Posterior vena cava (tissue), 2 donors: ENCODE data around the gene ZFHX2. TPM values are rescaled to one million over a fixed set of nuclear protein-coding genes. Genes with fewer than 3 reads are reported as not detected.

ENCODE experiments used
- DNase-seq: peaks from one replicate; pipeline ENCODE4 v3.0.0-alpha.2; 2020; ENCODE audit warnings: low spot score
- intact Hi-C, 2 donors: fragments of 100-400 bp; cut with DNase I; formaldehyde crosslinking; loops; one replicate each; pipeline versions ENCODE4 v1.14.1 to v1.14.2; 2022 to 2023
- total RNA-seq, 2 donors: library from RNA; stranded (reverse); fragmentation: NEBNext Ultra II Directional; extraction: Animal tissue kit (Norgen Biotek cat#: 25700); gene quantifications; one replicate each; pipeline ENCODE4 v1.2.1, GENCODE V29; 2021
- donor health status: DM: yes; HTN: yes; CAD: no.
- donor health status: DM: yes; HTN: yes; CAD: no.

Gene ZFHX2
- total RNA-seq, 2 donors from 2014 or later, result 2.3 to 2.4 TPM

DNA sequence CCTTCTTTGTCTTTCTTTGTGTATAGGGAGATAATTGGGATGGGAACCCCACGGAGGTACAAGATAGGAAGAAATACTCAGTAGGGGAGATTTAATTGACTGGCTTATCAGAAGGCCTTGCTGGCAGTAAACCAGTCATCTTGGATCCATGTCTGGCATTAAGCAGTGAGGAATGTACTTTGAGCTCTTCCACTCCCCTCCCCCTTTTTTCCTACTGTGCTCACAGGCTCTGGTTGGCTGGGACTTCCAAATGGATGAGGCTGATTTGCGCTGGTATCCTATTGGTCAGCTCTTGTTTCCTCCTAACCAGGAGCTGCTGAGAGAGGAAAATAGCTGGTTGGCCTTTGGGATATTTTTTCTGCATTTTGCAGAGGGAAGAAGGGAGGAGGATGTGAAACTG, 57.3 kb downstream of the ZFHX2 start:
- DNase-seq, result no peak
- intact Hi-C loops, result no loop called here

DNA sequence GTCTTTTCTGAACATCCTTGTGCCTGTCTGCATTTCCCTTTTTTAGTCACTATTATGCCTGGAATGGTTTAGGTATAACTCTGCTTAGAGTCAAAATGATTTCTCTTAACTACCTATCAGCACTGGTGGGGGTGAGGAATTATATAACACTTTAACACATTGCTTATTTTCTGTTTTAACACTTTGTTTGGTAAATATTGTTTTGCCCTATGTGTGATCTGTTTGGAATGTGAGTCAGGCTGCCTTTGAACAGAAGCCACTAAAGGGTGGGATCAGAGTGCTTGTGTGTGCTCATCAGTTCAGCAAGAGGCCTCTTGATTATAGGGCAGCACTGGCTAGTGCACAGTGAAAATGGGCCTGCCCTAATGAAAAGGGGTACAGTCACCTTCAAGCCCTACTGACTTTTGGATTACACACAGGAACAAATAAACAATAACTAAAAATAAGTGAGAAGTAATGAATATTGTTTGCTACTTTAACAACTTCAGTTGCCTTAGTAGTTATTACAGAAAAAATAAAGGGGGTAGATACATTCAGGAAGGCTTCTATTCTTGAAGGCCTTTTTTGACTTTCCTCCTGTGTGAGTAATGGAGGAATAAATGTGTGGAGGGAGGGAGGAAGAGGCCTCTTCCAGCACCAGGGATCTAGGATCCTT, 58.8 kb downstream of the ZFHX2 start:
- intact Hi-C loops, result no loop called here
- no peak for DNase-seq

DNA sequence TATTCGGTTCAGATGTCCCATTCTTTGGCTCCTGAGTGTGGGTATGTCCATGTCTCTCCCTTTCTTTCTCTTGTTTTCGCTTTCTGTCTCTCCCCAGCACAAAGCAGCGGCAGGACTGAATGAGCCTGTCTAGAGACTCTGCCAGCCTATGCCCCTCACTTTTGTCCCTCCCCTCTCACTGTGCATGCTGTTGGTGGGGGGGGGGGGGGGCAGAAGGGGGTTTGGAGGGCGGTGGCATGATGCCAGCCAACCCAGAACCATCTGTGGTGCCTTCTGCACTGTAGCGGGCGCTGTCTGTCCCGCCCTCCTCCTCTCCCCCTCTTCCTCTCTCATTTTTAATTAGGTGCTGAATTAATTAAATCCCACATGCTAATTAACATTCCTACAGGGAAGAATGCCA, 64.3 kb downstream of the ZFHX2 start:
- intact Hi-C loops, result no loop called here
- DNase-seq, result no peak

DNA sequence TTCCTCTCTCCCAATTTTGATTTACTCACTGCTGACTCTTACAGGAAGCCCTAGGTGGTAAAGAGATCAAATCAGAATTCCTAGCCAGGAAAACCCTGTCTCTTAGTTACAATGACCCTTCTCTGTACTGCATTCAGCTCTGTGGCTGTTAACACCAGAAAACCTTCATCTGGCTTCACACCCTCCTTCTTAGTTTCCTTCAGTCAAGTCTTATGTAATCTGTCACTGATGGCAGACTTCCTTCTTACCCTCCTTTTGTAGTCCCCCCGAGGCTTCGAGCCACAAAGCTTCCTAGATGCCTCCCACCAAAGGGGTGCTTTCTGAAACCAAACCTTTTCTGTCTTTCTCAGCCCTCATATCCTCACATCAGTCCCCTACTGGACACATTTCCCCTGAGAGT, 65.5 kb downstream of the ZFHX2 start:
- DNase-seq, result no peak
- intact Hi-C loops, result no loop called here

DNA sequence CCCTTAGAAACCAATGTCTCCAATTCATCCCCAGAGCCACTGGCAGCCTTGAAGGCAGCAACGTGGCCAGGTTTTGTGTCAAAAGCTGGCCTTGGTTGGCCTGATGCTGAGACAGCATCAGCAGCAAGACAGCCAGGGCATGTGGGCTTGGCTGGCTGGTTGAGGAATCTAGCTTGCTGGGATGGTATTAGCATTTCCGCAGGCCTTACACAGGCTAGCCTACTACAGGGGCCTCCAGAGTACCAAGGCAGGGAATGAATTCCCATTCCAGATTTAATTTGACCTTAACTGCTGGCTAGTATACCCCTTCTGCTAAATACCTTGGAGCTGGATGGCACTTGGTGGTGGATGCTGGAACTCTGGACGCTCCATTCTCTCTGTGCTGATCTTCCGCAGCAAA, 66.2 kb downstream of the ZFHX2 start:
- intact Hi-C loops, result no loop called here
- DNase-seq, result no peak

DNA sequence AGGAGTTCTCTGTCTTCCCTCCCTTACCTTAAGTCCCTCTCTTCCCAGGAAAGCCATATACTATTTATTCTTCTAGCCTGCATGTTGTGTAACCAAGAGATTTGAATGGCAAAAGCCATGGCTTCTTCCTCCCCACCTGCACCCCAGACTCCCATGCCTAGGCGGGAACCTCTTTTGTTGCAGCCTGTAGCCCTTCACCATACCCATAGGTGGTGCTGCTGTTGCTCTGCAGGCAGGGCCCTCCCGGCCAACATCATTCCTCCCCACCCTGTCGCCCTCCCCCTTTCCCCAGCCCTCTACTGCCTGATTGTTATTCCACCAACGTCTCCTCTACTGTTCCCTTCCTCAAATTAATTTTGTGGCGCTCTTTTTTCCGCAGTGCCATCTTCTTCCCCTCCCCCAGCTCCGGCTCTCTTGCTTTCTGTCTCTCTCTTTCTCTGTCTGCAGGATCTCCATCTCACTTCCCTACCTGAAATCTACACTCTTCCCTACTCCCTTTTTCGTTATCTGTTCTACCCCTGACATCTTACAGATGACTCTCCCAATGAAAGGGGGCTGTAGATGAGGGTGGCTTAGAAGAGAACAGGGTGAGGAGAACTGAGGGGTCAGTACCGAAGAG, 68.2 kb downstream of the ZFHX2 start:
- intact Hi-C loops, result no loop called here

DNA sequence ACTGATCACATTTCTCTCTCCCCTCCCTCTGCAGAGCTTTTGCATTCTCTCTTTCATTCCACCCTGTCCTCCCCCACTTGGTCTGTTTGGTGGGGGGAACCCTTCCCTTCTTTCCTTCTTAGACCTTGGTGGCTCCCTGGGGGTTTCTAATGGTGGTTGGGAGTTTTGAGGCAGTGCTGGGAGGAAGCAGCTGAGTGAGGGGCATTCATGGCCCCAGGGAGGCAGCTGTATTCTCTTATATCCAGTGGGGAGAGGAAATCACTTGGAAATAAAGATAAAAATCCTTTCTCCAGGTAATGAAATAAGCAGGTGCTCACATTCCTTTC, 68.8 kb downstream of the ZFHX2 start:
- intact Hi-C loops, result no loop called here
- no peak for DNase-seq

More for the DNA sequence above, 68.2 kb downstream of the ZFHX2 start:
- no peak for DNase-seq

DNA sequence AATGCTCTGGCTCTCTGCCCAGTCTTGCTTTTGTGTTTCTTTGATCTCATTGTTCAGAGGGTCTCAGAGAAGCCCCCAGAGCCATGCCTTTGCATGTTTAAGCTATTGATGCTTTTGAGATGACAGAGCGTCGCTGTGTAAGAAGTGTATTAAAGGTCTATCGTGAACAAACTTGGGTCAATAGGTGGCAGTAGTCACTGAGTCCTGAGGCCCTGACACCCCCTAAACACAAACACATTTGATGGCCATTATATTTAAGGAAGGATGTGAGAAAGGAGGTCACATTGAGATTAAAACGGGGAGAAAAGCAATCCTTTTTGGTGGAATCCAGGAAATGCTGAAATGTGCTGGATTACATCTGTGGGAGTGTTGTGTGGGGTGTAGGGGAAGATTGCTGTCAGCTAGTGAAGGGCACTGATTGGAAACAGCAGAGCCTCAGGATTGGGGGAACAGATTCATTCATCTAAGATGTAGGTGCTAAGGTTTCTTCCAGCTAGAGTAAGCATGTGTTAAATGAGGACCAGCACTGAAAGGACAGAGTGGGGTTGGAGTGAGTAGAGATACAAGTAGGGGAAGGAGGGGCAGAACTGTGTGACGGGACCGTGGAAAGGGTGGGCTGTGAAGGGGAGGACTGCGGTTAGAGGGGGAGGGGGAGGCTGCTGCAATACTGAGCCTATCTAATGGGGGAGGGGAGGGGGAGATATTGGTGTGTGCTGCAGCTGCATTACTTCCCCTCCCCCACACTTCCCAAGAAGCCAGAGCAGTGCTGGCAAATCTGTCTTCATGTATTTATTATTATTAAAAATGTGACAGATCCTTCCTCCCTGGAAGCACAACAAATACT, 69.4 kb downstream of the ZFHX2 start:
- intact Hi-C loops, result no loop called here

DNA sequence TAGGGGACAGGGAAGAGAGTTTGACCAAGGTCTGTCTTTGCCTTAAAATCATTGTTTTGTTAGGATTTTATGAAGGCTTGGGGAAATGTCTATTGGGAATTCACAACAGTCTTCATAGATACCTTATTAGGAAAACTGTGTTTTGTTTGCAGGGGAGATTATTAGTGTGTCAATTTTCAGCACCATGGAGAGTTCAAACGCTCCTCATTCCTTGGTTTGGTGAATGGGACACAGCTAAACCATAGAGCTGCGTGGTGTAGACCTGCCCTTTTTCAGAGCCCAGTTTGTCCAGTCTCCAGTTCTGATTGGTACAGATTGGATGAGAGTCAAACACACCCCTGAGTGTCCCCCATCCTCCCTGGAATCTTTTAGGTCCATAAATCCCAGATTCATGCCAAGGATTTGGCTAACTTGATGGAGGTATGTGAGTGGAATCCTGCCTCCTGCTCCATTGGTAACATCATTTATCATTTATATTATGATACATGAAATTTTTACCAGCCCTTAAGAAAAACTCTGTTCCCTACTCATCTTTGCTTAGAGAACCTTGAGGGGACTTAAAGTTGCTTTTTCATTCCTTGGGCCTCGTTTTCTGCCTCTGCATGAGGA, 70.1 kb downstream of the ZFHX2 start:
- intact Hi-C loops, result no loop called here

More for the DNA sequence above, 69.4 kb downstream of the ZFHX2 start:
- DNase-seq, result no peak

DNA sequence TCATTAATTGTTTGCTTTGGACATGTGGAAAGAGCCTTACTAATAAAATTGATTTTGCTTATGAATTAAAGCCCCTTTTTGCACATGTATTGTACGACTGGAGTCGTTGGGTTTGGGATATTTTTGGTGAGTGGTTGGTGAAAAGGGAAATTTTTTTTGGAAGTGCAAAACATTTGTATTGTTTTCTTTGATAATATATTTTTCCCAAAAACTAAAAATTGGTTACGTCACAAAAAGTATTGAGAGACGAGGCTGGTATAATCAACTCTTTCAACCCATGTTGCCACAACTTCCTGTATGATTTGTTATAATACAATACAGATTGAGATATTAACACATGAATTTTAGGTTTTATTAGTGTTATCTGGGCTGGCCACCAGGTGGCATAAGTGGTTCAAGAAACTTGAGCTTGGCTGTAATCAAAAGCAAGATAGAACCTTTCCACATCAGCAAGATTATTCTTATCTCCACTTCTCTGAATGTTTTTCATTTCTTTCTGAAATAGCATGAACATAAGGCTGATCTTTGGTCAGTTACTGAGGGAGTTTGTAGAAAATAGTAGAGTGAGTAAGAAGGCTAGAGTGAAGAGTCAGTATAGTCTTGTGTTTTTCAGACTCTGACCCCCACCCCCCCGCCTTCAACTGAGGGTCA, 73.3 kb downstream of the ZFHX2 start:
- intact Hi-C loops, result loop anchor here in 1 of 2 donors (2.0 kb wide), 1 partner anchor 85 kb away; no protein-coding TSS in a partner anchor
- DNase-seq, result no peak

More for the DNA sequence above, 70.1 kb downstream of the ZFHX2 start:
- DNase-seq, result no peak

DNA sequence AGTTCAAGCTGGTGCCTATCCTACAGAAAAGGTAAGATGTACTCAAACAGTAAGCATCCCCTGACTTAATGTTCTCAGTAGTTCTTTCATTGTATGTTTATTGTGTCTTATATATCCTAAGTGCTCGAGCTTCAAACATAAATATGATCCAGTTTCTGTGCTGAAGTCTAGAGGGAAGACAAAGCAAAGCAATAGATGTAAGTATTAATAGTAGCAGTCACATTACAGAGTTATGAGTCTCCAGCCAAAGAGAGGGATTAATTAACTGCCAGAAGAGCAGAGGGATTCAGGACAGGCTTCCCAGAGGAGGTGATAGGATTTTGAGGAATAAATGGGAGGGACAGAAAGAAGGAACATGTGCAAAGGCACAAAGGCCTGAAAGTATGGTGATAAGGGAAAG, 80.6 kb downstream of the ZFHX2 start:
- intact Hi-C loops, result no loop called here
- DNase-seq, result no peak

Other genes starting within 250 kb of the ZFHX2 start
- gene PPP1R3E, start 248.9 kb downstream of the ZFHX2 start, total RNA-seq, result 1 to 10 TPM; 8.5 to 9.1 TPM
- gene BCL2L2, start 244.9 kb downstream of the ZFHX2 start, total RNA-seq, result 10 to 100 TPM; 65.6 to 81.7 TPM
- 10 to 100 TPM; 67.9 to 79.0 TPM for gene PABPN1, start 230.3 kb downstream of the ZFHX2 start, total RNA-seq
- gene SLC22A17, start 198.9 kb downstream of the ZFHX2 start, total RNA-seq, result 10 to 100 TPM; 17.7 to 30.6 TPM
- 10 to 100 TPM; 19.4 to 20.2 TPM for gene EFS, start 186.6 kb downstream of the ZFHX2 start, total RNA-seq
- not detected for gene IL25, start 179.0 kb downstream of the ZFHX2 start, total RNA-seq
- gene CMTM5, start 174.7 kb downstream of the ZFHX2 start, total RNA-seq, result under 1 TPM; 0.57 to 0.74 TPM
- 1 to 10 TPM in 1 of 2 donors, not detected in 1; 1.3 TPM for gene MYH6, start 143.5 kb downstream of the ZFHX2 start, total RNA-seq
- gene MYH7, start 116.1 kb downstream of the ZFHX2 start, total RNA-seq, result not detected
- gene NGDN, start 82.1 kb downstream of the ZFHX2 start, total RNA-seq, result 10 to 100 TPM; 27.8 to 28.4 TPM
- gene THTPA, start 4.5 kb upstream of the ZFHX2 start, total RNA-seq, result 10 to 100 TPM; 11.6 to 19.6 TPM
- gene AP1G2, start 16.0 kb upstream of the ZFHX2 start, total RNA-seq, result 10 to 100 TPM; 31.5 to 36.5 TPM
- 1 to 10 TPM; 4.3 to 5.6 TPM for gene JPH4, start 27.0 kb upstream of the ZFHX2 start, total RNA-seq
- not detected for gene DHRS2, start 84.6 kb upstream of the ZFHX2 start, total RNA-seq